22Rv1 (cell line): Measurements from ENCODE around the gene WDR76.

ENCODE experiments used
- CTCF ChIP-seq: fragments of 450-650 bp; IDR thresholded peaks from 2 replicates; pipeline ENCODE4 v1.5.1; 2017; ENCODE audit warnings: mild to moderate bottlenecking
- ZFX ChIP-seq: fragments of 450-650 bp; IDR thresholded peaks from 2 replicates; pipeline ENCODE4 v1.6.1; 2017; ENCODE audit warnings: antibody characterized with exemption, borderline replicate concordance

- no peak for TF ChIP-seq CTCF
- no peak for TF ChIP-seq ZFX
These were observed 41.6 kb downstream of the WDR76 start for GRCh38 chr15:43868406-43868805.
